Keratinocyte (primary cell): Measurements from ENCODE around the gene XRCC2.

ENCODE experiments used
- EZH2 ChIP-seq: IDR thresholded peaks from one replicate; pipeline ENCODE4 v1.6.1; 2012; ENCODE audit warnings: inconsistent platforms, mild to moderate bottlenecking, low read length, moderate library complexity
- TF ChIP-seq, protein P1 (sequence below), 3 experiments: IDR thresholded peaks in 1 of 3; conservative IDR thresholded peaks in 1 of 3; optimal IDR thresholded peaks in 1 of 3; 2 replicates in 2 of 3; 3 replicates in 1 of 3; pipeline versions ENCODE3 to v1.5.1; 2011; ENCODE audit warnings: low read length in 3 of 3, mild to moderate bottlenecking in 3 of 3, moderate library complexity in 2 of 3, control low read depth in 1 of 3, inconsistent platforms in 1 of 3; ENCODE audit not compliant: insufficient read depth in 2 of 3; ENCODE audit errors: extremely low read depth in 1 of 3

DNA sequence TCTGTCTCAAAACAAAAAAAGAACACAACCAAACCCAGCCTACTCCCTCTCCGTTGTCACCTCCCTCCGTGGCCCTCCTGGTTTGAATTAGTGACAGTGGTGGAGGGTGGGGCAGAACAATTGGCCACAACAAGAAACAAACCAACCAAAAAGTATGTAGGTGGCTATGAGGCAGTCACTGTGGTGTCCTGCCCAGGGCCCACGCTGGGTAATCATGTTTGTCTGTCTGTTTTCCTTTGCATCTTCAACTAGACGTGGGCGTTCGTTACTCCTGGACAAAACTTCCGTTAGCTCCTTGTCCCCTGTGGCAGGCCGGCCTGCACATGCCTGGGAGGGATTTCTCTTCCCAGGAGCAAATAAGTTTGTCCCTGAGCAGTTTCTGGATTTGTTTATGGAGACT is 78.4 kb downstream of the XRCC2 start:
- TF ChIP-seq, protein P1, sequence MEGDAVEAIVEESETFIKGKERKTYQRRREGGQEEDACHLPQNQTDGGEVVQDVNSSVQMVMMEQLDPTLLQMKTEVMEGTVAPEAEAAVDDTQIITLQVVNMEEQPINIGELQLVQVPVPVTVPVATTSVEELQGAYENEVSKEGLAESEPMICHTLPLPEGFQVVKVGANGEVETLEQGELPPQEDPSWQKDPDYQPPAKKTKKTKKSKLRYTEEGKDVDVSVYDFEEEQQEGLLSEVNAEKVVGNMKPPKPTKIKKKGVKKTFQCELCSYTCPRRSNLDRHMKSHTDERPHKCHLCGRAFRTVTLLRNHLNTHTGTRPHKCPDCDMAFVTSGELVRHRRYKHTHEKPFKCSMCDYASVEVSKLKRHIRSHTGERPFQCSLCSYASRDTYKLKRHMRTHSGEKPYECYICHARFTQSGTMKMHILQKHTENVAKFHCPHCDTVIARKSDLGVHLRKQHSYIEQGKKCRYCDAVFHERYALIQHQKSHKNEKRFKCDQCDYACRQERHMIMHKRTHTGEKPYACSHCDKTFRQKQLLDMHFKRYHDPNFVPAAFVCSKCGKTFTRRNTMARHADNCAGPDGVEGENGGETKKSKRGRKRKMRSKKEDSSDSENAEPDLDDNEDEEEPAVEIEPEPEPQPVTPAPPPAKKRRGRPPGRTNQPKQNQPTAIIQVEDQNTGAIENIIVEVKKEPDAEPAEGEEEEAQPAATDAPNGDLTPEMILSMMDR (optimal IDR thresholded peaks at IDR 0.05 in 1 of 3, IDR thresholded peaks at IDR 0.05 in 1 of 3, conservative IDR thresholded peaks at IDR 0.05 in 1 of 3; ENCODE audit: extremely low read depth in 1 of 3, insufficient read depth in 2 of 3, low read length in 3 of 3), result no peak
- TF ChIP-seq EZH2, result no peak
